ENCODE measurements around the gene ADAMTS2. TPM values are rescaled to one million over a fixed set of nuclear protein-coding genes. Genes with fewer than 3 reads are reported as not detected.
A peak's percentile ranks its signal among the peaks of the same experiment; 100 is the strongest.

ADAMTS2 gene
- total RNA-seq, 4 donors from 2014 or later = 6.0 to 20.9 (median 13.5) TPM

DNA sequence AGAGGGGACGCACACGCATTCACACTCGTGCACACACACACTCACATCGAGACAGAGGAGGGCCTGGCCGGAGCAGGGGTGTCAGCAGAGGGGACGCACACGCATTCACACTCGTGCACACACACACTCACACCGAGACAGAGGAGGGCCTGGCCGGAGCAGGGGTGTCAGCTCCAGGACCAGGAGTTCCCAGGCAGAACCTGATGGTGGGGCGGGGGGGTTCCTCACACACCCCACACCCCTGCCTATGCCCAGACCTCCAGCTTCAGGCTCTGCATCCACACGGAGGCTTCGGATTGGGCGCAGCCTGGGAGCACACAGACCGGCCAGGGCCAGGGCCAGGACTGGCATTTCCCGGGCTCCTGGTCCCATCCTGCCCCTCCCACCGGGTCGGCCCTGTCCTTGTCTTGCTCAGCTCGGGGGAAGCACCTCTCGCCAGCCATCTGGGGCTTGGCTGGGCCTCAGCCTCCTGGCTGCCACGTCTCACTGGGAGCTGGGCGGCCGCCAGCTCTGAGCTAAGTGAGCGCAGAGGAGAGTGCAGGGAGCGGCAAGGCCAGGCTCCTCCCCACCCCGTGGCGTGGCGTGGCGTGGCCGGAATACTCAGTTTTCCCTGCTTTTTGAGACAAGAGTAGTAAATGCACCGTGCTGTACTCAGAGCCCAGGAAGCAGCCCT lies 31.3 kb downstream of the ADAMTS2 start:
- intact Hi-C loops (cut with DNase I; ENCODE audit: low total_unique reads) = no loop called here
- TF ChIP-seq EP300 (IDR thresholded peaks at IDR 0.05; ENCODE audit: low read depth) = no peak
- peak in 2 of 3 donors; percentile 14 to 29 for TF ChIP-seq POLR2AphosphoS5 (IDR thresholded peaks at IDR 0.05)
- Histone ChIP-seq H3K4me3 (no peak overlapping the region), H3K9me3 (no peaks in the 10 kb centered on the region), H3K27me3 (no peaks in the 10 kb centered on the region), H3K4me1 (peaks cover 0 to 6% (median 4%) of the 10 kb centered on the region in 4 donors), H3K36me3 (no peaks in the 10 kb centered on the region), H3K27ac (peak overlapping the region; percentile 46 to 61 (median 50))
- 79% methylated on average over 24 of the region's 31 CpGs; no CpG with 5 or more reads in 1 of the 2 donors for WGBS, 2 donors (ENCODE audit: low coverage in 1 of 2)
- DNase-seq = peak; percentile 57
- in situ Hi-C loops (cut with MboI; ENCODE audit: low pct_ligation_motif_present in 1 of 4, low pct_unique_long_range_greater_than_20kb in 1 of 4, low sequenced_read_pairs in 3 of 4) = no loop called here

DNA sequence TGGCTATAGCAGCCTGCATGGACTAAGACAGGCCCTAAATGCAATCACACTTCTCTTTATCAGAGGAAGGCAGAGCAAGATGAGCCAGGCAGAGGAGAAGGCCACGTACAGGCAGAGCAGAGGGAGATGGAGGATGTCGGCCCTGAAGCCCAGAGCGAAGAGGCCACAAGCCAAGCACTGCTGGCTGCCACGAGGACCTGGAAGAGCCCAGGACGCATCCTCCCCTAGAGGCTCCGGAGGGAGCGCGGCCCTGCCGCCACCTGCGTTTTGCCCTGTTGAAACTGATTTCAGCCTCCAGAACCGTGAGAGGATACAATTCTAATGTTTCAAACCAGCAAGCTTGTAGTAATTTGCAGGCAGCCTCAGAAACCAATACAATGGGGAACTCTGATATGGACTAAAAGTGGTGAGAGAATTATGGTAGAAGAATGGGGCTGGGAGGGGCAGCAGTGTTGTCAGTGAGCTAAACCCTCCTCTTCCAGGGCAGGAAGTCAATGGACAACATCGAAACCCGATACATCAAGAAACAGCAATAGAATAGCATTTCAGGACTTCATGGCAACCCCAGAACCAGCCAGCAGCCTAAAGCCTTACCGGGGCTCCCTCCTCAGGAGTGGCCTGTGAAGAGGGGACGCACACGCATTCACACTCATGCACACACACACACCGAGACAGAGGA lies 32.6 kb downstream of the ADAMTS2 start:
- DNase-seq = no peak
- 86% methylated on average over 17 of the region's 17 CpGs; no CpG with 5 or more reads in 1 of the 2 donors for WGBS, 2 donors (ENCODE audit: low coverage in 1 of 2)

DNA sequence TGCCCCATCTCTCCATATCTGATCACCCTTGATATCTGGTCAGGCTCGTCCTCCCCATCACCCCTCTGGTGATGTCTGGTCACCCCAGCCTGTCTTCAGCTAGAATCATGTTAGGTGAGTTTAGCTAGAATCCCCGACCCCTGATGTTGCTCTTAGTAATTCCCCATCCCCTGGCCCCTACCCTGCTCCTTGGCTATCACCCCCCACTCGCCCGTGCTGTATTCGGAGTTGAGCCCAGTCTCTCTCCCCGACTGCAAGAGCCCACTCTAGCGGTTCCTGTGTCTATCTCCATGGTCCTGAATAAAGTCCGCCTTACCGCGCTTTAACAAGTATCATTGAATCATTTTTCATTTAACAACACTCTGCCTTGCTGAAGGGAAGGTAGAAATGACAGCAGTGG lies 33.7 kb downstream of the ADAMTS2 start:
- Histone ChIP-seq H3K27me3 (no peaks in the 10 kb centered on the region), H3K4me3 (no peak overlapping the region), H3K36me3 (no peaks in the 10 kb centered on the region), H3K4me1 (peaks cover 0 to 6% (median 4%) of the 10 kb centered on the region in 4 donors), H3K27ac (no peak overlapping the region), H3K9me3 (no peaks in the 10 kb centered on the region)
- no peak for DNase-seq
- WGBS, 2 donors (ENCODE audit: low coverage in 1 of 2) = 85 to 91% methylated on average over 8 to 10 of the region's 10 CpGs
- in situ Hi-C loops (cut with MboI; ENCODE audit: low pct_ligation_motif_present in 1 of 4, low pct_unique_long_range_greater_than_20kb in 1 of 4, low sequenced_read_pairs in 3 of 4) = no loop called here
- TF ChIP-seq, protein P1, sequence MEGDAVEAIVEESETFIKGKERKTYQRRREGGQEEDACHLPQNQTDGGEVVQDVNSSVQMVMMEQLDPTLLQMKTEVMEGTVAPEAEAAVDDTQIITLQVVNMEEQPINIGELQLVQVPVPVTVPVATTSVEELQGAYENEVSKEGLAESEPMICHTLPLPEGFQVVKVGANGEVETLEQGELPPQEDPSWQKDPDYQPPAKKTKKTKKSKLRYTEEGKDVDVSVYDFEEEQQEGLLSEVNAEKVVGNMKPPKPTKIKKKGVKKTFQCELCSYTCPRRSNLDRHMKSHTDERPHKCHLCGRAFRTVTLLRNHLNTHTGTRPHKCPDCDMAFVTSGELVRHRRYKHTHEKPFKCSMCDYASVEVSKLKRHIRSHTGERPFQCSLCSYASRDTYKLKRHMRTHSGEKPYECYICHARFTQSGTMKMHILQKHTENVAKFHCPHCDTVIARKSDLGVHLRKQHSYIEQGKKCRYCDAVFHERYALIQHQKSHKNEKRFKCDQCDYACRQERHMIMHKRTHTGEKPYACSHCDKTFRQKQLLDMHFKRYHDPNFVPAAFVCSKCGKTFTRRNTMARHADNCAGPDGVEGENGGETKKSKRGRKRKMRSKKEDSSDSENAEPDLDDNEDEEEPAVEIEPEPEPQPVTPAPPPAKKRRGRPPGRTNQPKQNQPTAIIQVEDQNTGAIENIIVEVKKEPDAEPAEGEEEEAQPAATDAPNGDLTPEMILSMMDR (IDR thresholded peaks at IDR 0.05) = no peak
- TF ChIP-seq EP300 (IDR thresholded peaks at IDR 0.05; ENCODE audit: low read depth) = no peak
- no peak for TF ChIP-seq POLR2AphosphoS5 (IDR thresholded peaks at IDR 0.05)
- no peak for TF ChIP-seq POLR2A (IDR thresholded peaks at IDR 0.05)
- intact Hi-C loops (cut with DNase I; ENCODE audit: low total_unique reads) = no loop called here

More for the DNA sequence above, 32.6 kb downstream of the ADAMTS2 start:
- TF ChIP-seq, protein P1 (IDR thresholded peaks at IDR 0.05) = no peak
- no peak for TF ChIP-seq EP300 (IDR thresholded peaks at IDR 0.05; ENCODE audit: low read depth)
- TF ChIP-seq POLR2AphosphoS5 (IDR thresholded peaks at IDR 0.05) = no peak
- TF ChIP-seq POLR2A (IDR thresholded peaks at IDR 0.05) = no peak
- Histone ChIP-seq H3K9me3 (no peaks in the 10 kb centered on the region), H3K4me1 (peaks cover 0 to 6% (median 4%) of the 10 kb centered on the region in 4 donors), H3K27ac (no peak overlapping the region), H3K36me3 (no peaks in the 10 kb centered on the region), H3K4me3 (no peak overlapping the region), H3K27me3 (no peaks in the 10 kb centered on the region)
- intact Hi-C loops (cut with DNase I; ENCODE audit: low total_unique reads) = no loop called here
- in situ Hi-C loops (cut with MboI; ENCODE audit: low pct_ligation_motif_present in 1 of 4, low pct_unique_long_range_greater_than_20kb in 1 of 4, low sequenced_read_pairs in 3 of 4) = no loop called here

DNA sequence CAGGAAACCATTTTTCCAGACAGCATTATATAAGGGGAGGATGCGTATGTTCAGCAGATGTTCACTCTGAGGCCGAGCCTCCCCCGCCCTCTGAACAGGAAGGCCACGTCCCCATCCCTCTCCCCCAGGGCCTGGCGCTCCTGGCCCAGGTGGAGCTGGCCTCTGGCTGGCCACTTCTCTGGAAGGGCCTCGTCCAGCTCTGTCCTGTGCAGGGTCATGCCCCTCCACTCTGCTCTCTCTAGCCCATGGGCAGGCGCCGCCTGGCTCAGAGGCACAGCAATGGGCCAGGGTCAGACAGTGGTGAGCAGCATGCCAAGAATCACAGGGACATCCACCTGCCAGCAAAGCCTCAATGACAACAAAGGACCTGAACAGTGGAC lies 34.2 kb downstream of the ADAMTS2 start:
- in situ Hi-C loops (cut with MboI; ENCODE audit: low pct_ligation_motif_present in 1 of 4, low pct_unique_long_range_greater_than_20kb in 1 of 4, low sequenced_read_pairs in 3 of 4) (no loop called here), intact Hi-C loops (cut with DNase I; ENCODE audit: low total_unique reads) (no loop called here)
- WGBS, 2 donors (ENCODE audit: low coverage in 1 of 2) = 80% methylated on average over 8 of the region's 8 CpGs; no CpG with 5 or more reads in 1 of the 2 donors
- Histone ChIP-seq H3K4me1 (peaks cover 0 to 6% (median 4%) of the 10 kb centered on the region in 4 donors), H3K27ac (no peak overlapping the region), H3K27me3 (no peaks in the 10 kb centered on the region), H3K4me3 (no peak overlapping the region), H3K36me3 (no peaks in the 10 kb centered on the region), H3K9me3 (no peaks in the 10 kb centered on the region)
- no peak for TF ChIP-seq EP300 (IDR thresholded peaks at IDR 0.05; ENCODE audit: low read depth)
- no peak for TF ChIP-seq POLR2AphosphoS5 (IDR thresholded peaks at IDR 0.05)
- TF ChIP-seq, protein P1 (IDR thresholded peaks at IDR 0.05) = no peak
- TF ChIP-seq POLR2A (IDR thresholded peaks at IDR 0.05) = no peak
- DNase-seq = no peak

Measured in transverse colon (tissue), 4 donors.